Measurements from ENCODE around the gene SH3BP5L. TPM values are rescaled to one million over a fixed set of nuclear protein-coding genes. Genes with fewer than 3 reads are reported as not detected.

The SH3BP5L gene
- total RNA-seq, 6 donors from 2014 or later = 18.5 to 35.6 (median 22.5) TPM

- peaks cover 15 to 79% (median 60%) of the 10 kb centered on the region in 4 donors for H3K36me3 ChIP-seq
- H3K27ac ChIP-seq = peak overlapping the region in 3 of 4 donors; percentile 23 to 76 (median 61)
- no peaks in the 10 kb centered on the region for H3K27me3 ChIP-seq
- H3K4me3 ChIP-seq = no peak overlapping the region
- 87 to 88% methylated on average over 12 to 13 of the region's 13 CpGs for WGBS, 2 donors
- no peak for DNase-seq
- no peak for ATAC-seq (ENCODE audit: low FRiP score in 2 of 2)
- H3K4me1 ChIP-seq = peaks cover 12 to 38% (median 19%) of the 10 kb centered on the region in 4 donors
- no peaks in the 10 kb centered on the region for H3K9me3 ChIP-seq
- no peak for TF ChIP-seq POLR2AphosphoS5 (IDR thresholded peaks at IDR 0.05)
- no peak for TF ChIP-seq CTCF (IDR thresholded peaks at IDR 0.05)
- TF ChIP-seq POLR2A (IDR thresholded peaks at IDR 0.05) = no peak
- TF ChIP-seq EP300 (IDR thresholded peaks at IDR 0.05) = no peak
Measured at GRCh38 chr1:248816042-248816851, 9.5 kb downstream of the SH3BP5L start.

- WGBS, 2 donors = 93 to 94% methylated on average over 10 of the region's 10 CpGs
- Histone ChIP-seq H3K36me3 (peaks cover 15 to 78% (median 60%) of the 10 kb centered on the region in 4 donors), H3K27me3 (no peaks in the 10 kb centered on the region), H3K27ac (no peak overlapping the region), H3K9me3 (no peaks in the 10 kb centered on the region), H3K4me1 (peaks cover 17 to 37% (median 21%) of the 10 kb centered on the region in 4 donors), H3K4me3 (no peak overlapping the region)
- ATAC-seq (ENCODE audit: low FRiP score in 2 of 2) (no peak), DNase-seq (no peak)
- no peak for TF ChIP-seq CTCF (IDR thresholded peaks at IDR 0.05)
- TF ChIP-seq POLR2A (IDR thresholded peaks at IDR 0.05) = no peak
- no peak for TF ChIP-seq POLR2AphosphoS5 (IDR thresholded peaks at IDR 0.05)
- TF ChIP-seq EP300 (IDR thresholded peaks at IDR 0.05) = no peak
Measured at GRCh38 chr1:248815407-248816034, 10.2 kb downstream of the SH3BP5L start.

GRCh38 chr1:248814351-248814750 lies 11.4 kb downstream of the SH3BP5L start:
- Histone ChIP-seq H3K4me3 (no peak overlapping the region), H3K27ac (no peak overlapping the region), H3K4me1 (peaks cover 21 to 43% (median 23%) of the 10 kb centered on the region in 4 donors), H3K36me3 (peaks cover 15 to 69% (median 57%) of the 10 kb centered on the region in 4 donors), H3K9me3 (no peaks in the 10 kb centered on the region), H3K27me3 (no peaks in the 10 kb centered on the region)
- no peak for ATAC-seq (ENCODE audit: low FRiP score in 2 of 2)
- peak in 1 of 2 donors; percentile 50 for DNase-seq
- WGBS, 2 donors = 90 to 95% methylated on average over 14 to 16 of the region's 16 CpGs
- TF ChIP-seq CTCF (IDR thresholded peaks at IDR 0.05) (no peak), EP300 (IDR thresholded peaks at IDR 0.05) (no peak), POLR2AphosphoS5 (IDR thresholded peaks at IDR 0.05) (no peak), POLR2A (IDR thresholded peaks at IDR 0.05) (no peak)

GRCh38 chr1:248813546-248813945 lies 12.2 kb downstream of the SH3BP5L start:
- no peak for ATAC-seq (ENCODE audit: low FRiP score in 2 of 2)
- DNase-seq = no peak
- no peak overlapping the region for H3K27ac ChIP-seq
- 91 to 95% methylated on average over 8 of the region's 8 CpGs for WGBS, 2 donors
- H3K36me3 ChIP-seq = peaks cover 15 to 65% (median 57%) of the 10 kb centered on the region in 4 donors
- no peak overlapping the region for H3K4me3 ChIP-seq
- no peaks in the 10 kb centered on the region for H3K27me3 ChIP-seq
- H3K4me1 ChIP-seq = peaks cover 15 to 36% (median 18%) of the 10 kb centered on the region in 4 donors
- no peaks in the 10 kb centered on the region for H3K9me3 ChIP-seq
- no peak for TF ChIP-seq CTCF (IDR thresholded peaks at IDR 0.05)
- TF ChIP-seq POLR2A (IDR thresholded peaks at IDR 0.05) = no peak
- TF ChIP-seq EP300 (IDR thresholded peaks at IDR 0.05) = no peak
- TF ChIP-seq POLR2AphosphoS5 (IDR thresholded peaks at IDR 0.05) = no peak
